HG03135 (cell line): ENCODE results near the gene ACBD6.
"Not testable (repeated sequence)": the region's sequence is repeated elsewhere in the genome, so short reads cannot be mapped to it uniquely, and the experiment has no call there.

Source experiments
- ATAC-seq: cut with Tn5 transposase; IDR thresholded peaks from one replicate; pipeline ENCODE4 v1.9.1; 2021; ENCODE audit warnings: mild to moderate bottlenecking, moderate library complexity; ENCODE audit not compliant: unreplicated experiment

Gene ACBD6

GRCh38 chr1:180502361-180503279, at the start of gene ACBD6:
ACBD6 (minus strand) TSS chr1:180502577; CDS start chr1:180502266, 311 bp downstream.
- peak; percentile 87 for ATAC-seq

- no peak for ATAC-seq
Measured at GRCh38 chr1:180551997-180552396, 49.6 kb upstream of the ACBD6 start.

GRCh38 chr1:180550241-180550640, 47.9 kb upstream of the ACBD6 start:
- no peak for ATAC-seq

GRCh38 chr1:180549770-180550169, 47.4 kb upstream of the ACBD6 start:
- not testable (repeated sequence) for ATAC-seq

- no peak for ATAC-seq
Measured at GRCh38 chr1:180548686-180549317, 46.4 kb upstream of the ACBD6 start.

- no peak for ATAC-seq
Measured at GRCh38 chr1:180545991-180546390, 43.6 kb upstream of the ACBD6 start.

GRCh38 chr1:180544050-180544449, 41.7 kb upstream of the ACBD6 start:
- no peak for ATAC-seq

GRCh38 chr1:180542838-180543145, 40.4 kb upstream of the ACBD6 start:
- ATAC-seq, result no peak

GRCh38 chr1:180542113-180542837, 39.9 kb upstream of the ACBD6 start:
- no peak for ATAC-seq

- ATAC-seq, result no peak
Measured at GRCh38 chr1:180540697-180541594, 38.6 kb upstream of the ACBD6 start.

GRCh38 chr1:180539136-180539535, 36.8 kb upstream of the ACBD6 start:
- ATAC-seq, result no peak

- ATAC-seq, result no peak
Measured at GRCh38 chr1:180536821-180537372, 34.5 kb upstream of the ACBD6 start.

GRCh38 chr1:180535418-180535999, 33.1 kb upstream of the ACBD6 start:
- ATAC-seq, result no peak

- no peak for ATAC-seq
Measured at GRCh38 chr1:180534214-180534613, 31.8 kb upstream of the ACBD6 start.

GRCh38 chr1:180533266-180533987, 31.1 kb upstream of the ACBD6 start:
- ATAC-seq, result no peak

GRCh38 chr1:180532854-180533253, 30.5 kb upstream of the ACBD6 start:
- no peak for ATAC-seq

GRCh38 chr1:180530501-180530900, 28.1 kb upstream of the ACBD6 start:
- no peak for ATAC-seq

GRCh38 chr1:180528868-180529470, 26.6 kb upstream of the ACBD6 start:
- no peak for ATAC-seq

GRCh38 chr1:180527101-180527669, 24.8 kb upstream of the ACBD6 start:
- ATAC-seq, result no peak
